ENCODE measurements around the gene FOXI1. TPM values are rescaled to one million over a fixed set of nuclear protein-coding genes. Genes with fewer than 3 reads are reported as not detected.

FOXI1 gene
- total RNA-seq, 1 donor from 2014 or later, result not detected

GRCh38 chr5:170080217-170080616 lies 25.5 kb upstream of the FOXI1 start:
- H3K9me3 Mint-ChIP-seq (ENCODE audit: low read depth), result no peaks in the 10 kb centered on the region
- no peak overlapping the region for H3K27ac Mint-ChIP-seq (ENCODE audit: unreplicated experiment)
- peaks cover 1% of the 10 kb centered on the region for H3K36me3 Mint-ChIP-seq (ENCODE audit: low read depth)
- no peak for TF ChIP-seq CTCF (IDR thresholded peaks at IDR 0.05)
- DNase-seq (ENCODE audit: low spot score), result no peak
- H3K4me1 Mint-ChIP-seq (ENCODE audit: low read depth), result no peaks in the 10 kb centered on the region
- H3K27me3 Mint-ChIP-seq (ENCODE audit: low read depth), result peaks cover 8% of the 10 kb centered on the region
- H3K4me3 Mint-ChIP-seq (ENCODE audit: unreplicated experiment), result no peak overlapping the region

- H3K36me3 Mint-ChIP-seq (ENCODE audit: low read depth), result no peaks in the 10 kb centered on the region
- peaks cover 5% of the 10 kb centered on the region for H3K27me3 Mint-ChIP-seq (ENCODE audit: low read depth)
- no peak overlapping the region for H3K27ac Mint-ChIP-seq (ENCODE audit: unreplicated experiment)
- no peak overlapping the region for H3K4me3 Mint-ChIP-seq (ENCODE audit: unreplicated experiment)
- no peak for DNase-seq (ENCODE audit: low spot score)
- H3K9me3 Mint-ChIP-seq (ENCODE audit: low read depth), result no peaks in the 10 kb centered on the region
- TF ChIP-seq CTCF (IDR thresholded peaks at IDR 0.05), result no peak
- no peaks in the 10 kb centered on the region for H3K4me1 Mint-ChIP-seq (ENCODE audit: low read depth)
These were observed 24.8 kb upstream of the FOXI1 start for GRCh38 chr5:170080786-170081445.

- no peak for TF ChIP-seq CTCF (IDR thresholded peaks at IDR 0.05)
- peaks cover 3% of the 10 kb centered on the region for H3K9me3 Mint-ChIP-seq (ENCODE audit: low read depth)
- no peak overlapping the region for H3K27ac Mint-ChIP-seq (ENCODE audit: unreplicated experiment)
- H3K4me1 Mint-ChIP-seq (ENCODE audit: low read depth), result no peaks in the 10 kb centered on the region
- no peak for DNase-seq (ENCODE audit: low spot score)
- no peak overlapping the region for H3K4me3 Mint-ChIP-seq (ENCODE audit: unreplicated experiment)
- H3K27me3 Mint-ChIP-seq (ENCODE audit: low read depth), result peaks cover 5% of the 10 kb centered on the region
- peaks cover 2% of the 10 kb centered on the region for H3K36me3 Mint-ChIP-seq (ENCODE audit: low read depth)
These were observed 24.1 kb upstream of the FOXI1 start for GRCh38 chr5:170081616-170082015.

- peaks cover 3% of the 10 kb centered on the region for H3K9me3 Mint-ChIP-seq (ENCODE audit: low read depth)
- DNase-seq (ENCODE audit: low spot score), result no peak
- H3K27me3 Mint-ChIP-seq (ENCODE audit: low read depth), result peaks cover 5% of the 10 kb centered on the region
- H3K4me1 Mint-ChIP-seq (ENCODE audit: low read depth), result no peaks in the 10 kb centered on the region
- peaks cover 3% of the 10 kb centered on the region for H3K36me3 Mint-ChIP-seq (ENCODE audit: low read depth)
- no peak overlapping the region for H3K27ac Mint-ChIP-seq (ENCODE audit: unreplicated experiment)
- TF ChIP-seq CTCF (IDR thresholded peaks at IDR 0.05), result no peak
- no peak overlapping the region for H3K4me3 Mint-ChIP-seq (ENCODE audit: unreplicated experiment)
These were observed 23.0 kb upstream of the FOXI1 start for GRCh38 chr5:170082701-170083100.

- Mint-ChIP-seq H3K27me3 (ENCODE audit: low read depth) (peaks cover 6% of the 10 kb centered on the region), H3K36me3 (ENCODE audit: low read depth) (peaks cover 3% of the 10 kb centered on the region), H3K4me3 (ENCODE audit: unreplicated experiment) (no peak overlapping the region), H3K9me3 (ENCODE audit: low read depth) (peaks cover 3% of the 10 kb centered on the region), H3K4me1 (ENCODE audit: low read depth) (no peaks in the 10 kb centered on the region), H3K27ac (ENCODE audit: unreplicated experiment) (no peak overlapping the region)
- no peak for DNase-seq (ENCODE audit: low spot score)
- no peak for TF ChIP-seq CTCF (IDR thresholded peaks at IDR 0.05)
These were observed 18.4 kb upstream of the FOXI1 start for GRCh38 chr5:170087168-170087817.
